GM12873 (cell line): ENCODE data around the gene CCDC186.
A peak's percentile ranks its signal among the peaks of the same experiment; 100 is the strongest.

Experiments
- TF ChIP-seq, protein P1 (sequence below): IDR thresholded peaks from 2 replicates; pipeline ENCODE4 v1.5.1; 2012; ENCODE audit warnings: low read depth, mild to moderate bottlenecking, moderate library complexity, low read length, control low read depth; ENCODE audit not compliant: insufficient read depth; ENCODE audit errors: missing control alignments

Gene CCDC186

DNA sequence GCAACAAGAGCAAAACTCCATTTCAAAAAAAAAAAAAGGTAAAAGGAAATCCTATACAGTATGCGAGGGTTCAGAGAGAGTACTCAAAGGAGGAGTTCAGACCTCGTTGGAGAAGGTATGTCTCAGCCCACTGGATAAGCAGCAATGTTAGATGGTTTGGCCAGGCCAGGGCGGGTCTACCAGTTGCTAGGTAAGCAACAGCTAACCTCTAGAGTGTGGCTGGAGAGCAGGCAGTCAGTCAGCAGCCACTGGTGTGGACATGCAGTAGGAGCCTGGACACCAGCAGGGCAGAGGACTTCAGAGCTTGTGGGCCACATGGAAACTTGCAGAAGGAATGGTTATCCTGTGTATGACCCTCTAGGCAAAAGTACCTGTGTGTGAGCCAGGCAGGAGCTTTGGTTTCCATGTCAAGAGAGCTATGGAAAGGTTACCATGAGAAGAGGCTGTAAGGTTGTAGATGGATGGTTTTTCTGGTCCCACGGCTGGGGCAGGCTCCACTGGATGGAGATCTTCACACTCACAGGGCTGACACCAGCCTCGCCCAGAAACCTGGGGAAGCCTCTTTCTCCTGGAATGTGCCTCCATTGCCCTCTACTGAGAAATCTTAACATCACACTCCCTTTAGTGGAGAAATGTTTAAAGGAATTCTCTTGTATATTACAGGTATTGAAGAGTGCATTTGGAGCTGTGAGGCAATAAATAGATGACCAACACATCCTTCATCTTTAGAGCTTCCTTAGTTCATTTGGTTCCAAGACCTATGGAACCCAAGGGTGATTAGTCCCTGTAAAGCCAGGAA is 63.6 kb downstream of the CCDC186 start:
- TF ChIP-seq, protein P1, sequence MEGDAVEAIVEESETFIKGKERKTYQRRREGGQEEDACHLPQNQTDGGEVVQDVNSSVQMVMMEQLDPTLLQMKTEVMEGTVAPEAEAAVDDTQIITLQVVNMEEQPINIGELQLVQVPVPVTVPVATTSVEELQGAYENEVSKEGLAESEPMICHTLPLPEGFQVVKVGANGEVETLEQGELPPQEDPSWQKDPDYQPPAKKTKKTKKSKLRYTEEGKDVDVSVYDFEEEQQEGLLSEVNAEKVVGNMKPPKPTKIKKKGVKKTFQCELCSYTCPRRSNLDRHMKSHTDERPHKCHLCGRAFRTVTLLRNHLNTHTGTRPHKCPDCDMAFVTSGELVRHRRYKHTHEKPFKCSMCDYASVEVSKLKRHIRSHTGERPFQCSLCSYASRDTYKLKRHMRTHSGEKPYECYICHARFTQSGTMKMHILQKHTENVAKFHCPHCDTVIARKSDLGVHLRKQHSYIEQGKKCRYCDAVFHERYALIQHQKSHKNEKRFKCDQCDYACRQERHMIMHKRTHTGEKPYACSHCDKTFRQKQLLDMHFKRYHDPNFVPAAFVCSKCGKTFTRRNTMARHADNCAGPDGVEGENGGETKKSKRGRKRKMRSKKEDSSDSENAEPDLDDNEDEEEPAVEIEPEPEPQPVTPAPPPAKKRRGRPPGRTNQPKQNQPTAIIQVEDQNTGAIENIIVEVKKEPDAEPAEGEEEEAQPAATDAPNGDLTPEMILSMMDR = peak; percentile 48

DNA sequence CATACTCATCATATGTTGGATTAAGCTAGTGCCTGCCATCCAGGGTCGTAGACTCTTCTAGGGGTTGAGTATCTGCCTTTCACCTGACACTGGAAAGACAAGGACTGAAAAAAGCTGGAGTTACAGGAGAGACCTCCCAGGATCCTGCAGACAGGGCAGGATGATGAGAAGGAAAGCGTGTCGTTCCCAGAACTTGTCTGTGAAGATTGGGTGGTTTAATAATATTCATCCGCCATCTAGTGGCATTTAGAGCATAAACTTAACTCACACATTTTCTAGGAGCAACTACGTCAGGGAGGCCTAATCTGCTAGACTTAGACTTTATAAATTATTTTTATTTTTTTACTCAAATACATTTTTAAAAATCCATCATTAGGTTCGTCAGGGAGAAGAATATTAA is 70.7 kb downstream of the CCDC186 start:
- TF ChIP-seq, protein P1 = peak; percentile 56

DNA sequence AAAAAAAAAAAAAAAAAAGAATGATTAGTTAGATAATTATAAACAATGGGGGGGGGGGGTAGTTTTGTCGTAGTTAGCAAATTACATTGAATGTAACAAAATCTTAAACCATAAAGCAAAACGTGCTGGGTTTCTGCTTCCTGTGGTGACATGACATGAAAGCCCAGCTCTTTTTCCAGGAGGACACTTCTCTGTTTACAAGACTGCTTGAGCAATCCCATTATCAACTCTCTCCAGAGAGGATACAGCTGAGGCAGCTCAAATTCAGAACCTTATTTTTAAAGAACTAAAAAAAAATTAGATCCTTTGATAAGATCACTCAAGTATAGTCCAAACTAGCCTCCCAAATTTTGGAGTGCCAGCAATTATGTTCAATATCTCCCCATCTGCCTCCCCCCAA is 71.7 kb downstream of the CCDC186 start:
- TF ChIP-seq, protein P1 = no peak

DNA sequence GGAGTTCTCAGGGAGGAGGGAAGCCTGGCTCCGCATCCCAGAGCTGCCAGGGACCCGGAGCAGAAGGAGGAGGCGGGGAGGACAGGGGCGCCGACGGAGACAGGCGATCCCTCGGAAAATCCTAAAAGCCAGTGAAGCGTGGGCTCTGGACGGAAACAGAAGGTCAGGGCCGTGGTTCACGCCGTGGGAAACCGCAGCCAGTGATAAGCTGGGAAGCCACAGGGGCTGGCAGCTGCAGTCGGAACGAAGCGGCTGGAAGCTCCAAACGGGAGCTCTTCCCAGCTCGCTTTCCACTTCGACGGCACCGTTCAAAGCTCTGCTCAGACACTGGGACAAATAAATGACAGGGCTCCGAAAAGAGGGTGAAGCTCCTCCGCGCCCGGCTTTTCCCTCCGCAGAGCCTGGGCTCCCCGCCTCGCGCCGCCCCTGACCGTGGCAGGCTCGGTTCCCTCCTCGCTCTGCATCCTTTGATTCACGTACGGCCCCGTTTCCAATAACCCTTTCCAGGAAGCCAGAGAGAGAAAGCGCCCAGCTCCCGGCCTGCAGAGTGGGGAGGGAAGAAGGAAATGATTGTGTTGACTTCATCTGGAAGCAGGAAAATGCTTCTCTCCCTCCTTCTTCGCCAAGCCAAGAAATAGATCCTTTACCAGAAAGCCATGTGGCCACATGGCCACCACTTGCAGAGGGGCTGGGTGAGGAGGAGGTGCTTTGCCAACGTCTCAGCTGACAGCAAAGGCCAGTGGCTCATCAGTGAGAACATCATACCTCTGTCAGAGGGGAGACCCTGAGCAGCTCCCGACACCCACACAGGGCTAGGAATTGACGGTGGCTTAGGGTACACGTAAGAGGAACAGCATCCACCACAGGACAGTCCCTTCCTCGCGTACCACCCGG is 72.9 kb downstream of the CCDC186 start:
- TF ChIP-seq, protein P1 = no peak

DNA sequence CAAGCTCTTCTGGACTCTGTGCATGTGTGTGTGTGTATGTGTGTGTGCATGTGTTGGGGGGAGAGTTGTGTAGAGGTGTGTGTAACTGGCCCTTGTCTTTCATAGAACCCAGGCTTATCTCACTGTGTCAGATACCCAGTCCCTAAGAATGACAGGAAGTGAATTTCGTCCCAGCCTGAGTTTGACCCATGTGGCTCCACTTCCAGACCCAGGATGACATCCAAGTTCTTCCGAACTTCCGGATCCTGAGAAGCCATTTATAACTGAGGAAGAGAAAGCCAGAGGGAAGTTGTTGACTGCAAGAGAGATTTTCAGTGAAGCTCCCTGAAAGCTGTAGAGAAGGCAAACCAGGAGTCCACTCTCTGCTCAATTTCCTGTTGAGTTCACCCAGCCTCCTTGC is 77.1 kb downstream of the CCDC186 start:
- TF ChIP-seq, protein P1 = no peak

DNA sequence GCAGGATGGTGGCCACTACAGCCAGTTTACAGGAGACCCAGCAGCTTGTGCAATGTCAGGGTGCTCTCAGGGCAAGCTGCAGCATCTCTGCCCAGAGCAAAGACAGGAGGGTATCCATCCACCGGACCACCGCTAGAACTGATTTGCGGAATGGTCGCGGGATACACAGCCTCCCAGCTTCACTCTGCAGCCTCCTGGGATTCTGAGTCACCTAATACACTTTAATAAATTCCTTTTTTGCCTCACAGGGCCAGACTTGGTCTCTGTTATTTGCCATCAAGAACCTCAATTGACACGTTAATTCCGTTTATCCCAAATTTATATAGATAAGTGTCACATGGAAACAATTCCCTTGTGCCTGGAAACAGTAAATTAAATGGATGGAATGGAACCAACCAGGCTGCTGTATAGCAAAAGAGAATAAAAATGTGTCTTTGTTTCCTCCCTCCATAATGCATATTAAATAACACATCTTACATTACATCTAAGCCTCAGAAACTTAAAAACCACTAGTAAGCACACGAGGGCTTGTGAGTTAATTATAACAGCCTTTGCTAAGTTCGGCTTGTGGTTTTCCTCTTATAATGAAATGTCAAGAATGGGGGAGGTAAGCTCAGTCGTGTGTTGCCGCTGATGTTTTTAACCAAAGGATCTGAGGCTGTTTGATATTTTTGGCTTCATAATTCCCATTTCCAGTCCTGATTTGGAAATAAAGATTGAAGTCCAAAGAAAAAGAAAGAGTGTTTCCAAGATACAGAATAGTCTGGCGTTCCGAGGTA is 78.3 kb downstream of the CCDC186 start:
- TF ChIP-seq, protein P1 = no peak

DNA sequence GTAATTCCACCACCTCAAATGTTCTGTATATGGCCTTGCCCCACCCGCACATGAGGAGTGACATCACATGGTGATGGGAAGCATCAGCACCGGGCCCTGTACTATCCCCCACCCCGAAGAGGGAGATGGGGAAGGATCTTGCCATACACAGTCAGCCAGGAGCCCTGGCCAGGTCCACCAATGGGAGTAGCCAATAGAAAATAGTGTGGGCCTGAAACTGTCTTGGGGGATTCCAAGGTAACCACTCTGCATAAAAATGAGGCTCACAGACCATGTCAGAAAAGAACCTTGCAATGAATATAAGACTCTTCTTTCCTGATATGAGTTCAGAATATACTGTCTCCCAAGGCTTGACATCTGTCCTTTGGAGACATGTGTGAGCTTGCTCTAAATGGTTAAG is 79.2 kb downstream of the CCDC186 start:
- TF ChIP-seq, protein P1 = no peak
